Stomach (tissue), 9 donors: Measurements from ENCODE around the gene ATN1. TPM values are rescaled to one million over a fixed set of nuclear protein-coding genes. Genes with fewer than 3 reads are reported as not detected.
"Not testable (repeated sequence)": the region's sequence is repeated elsewhere in the genome, so short reads cannot be mapped to it uniquely, and the experiment has no call there.

Experiments used
- DNase-seq, 2 donors: peaks; one replicate each; pipeline versions ENCODE4 v3.0.0 to v3.0.0-alpha.2; 2013 to 2019
- H3K27ac ChIP-seq, 5 donors: fragments of 200-600 bp in 4 of 5; sonication (generic) in 4 of 5; one replicate each; pipeline ENCODE4 v1.5.1; 2013 to 2019; ENCODE audit warnings: mild to moderate bottlenecking in 1 of 5, moderate library complexity in 1 of 5
- H3K27me3 ChIP-seq, 3 donors: fragments of 200-600 bp; sonication (generic); one replicate each; pipeline ENCODE4 v1.5.1; 2017 to 2019; ENCODE audit warnings: mixed run types in 1 of 3
- H3K36me3 ChIP-seq, 4 donors: fragments of 200-600 bp; sonication (generic); 1 replicate in 3 of 4; 2 replicates in 1 of 4; pipeline ENCODE4 v1.5.1; 2016 to 2019
- H3K4me1 ChIP-seq, 4 donors: fragments of 200-600 bp; sonication (generic); one replicate each; pipeline ENCODE4 v1.5.1; 2016 to 2019
- H3K4me3 ChIP-seq, 4 donors: fragments of 200-600 bp; sonication (generic) in 3 of 4; one replicate each; pipeline ENCODE4 v1.5.1; 2016 to 2019; ENCODE audit warnings: mild to moderate bottlenecking in 1 of 4
- H3K9me3 ChIP-seq, 4 donors: fragments of 200-600 bp; sonication (generic); one replicate each; pipeline ENCODE4 v1.5.1; 2016 to 2019
- EP300 ChIP-seq: sonication (generic); formaldehyde crosslinking; IDR thresholded peaks from one replicate; pipeline ENCODE4 v1.6.1; 2017; ENCODE audit warnings: antibody characterized with exemption
- POLR2A ChIP-seq, 4 donors: fragments of 450-650 bp; IDR thresholded peaks; one replicate each; pipeline ENCODE4 v1.6.1; 2016; ENCODE audit warnings: antibody characterized with exemption in 4 of 4, control low read depth in 2 of 4, mild to moderate bottlenecking in 1 of 4, moderate library complexity in 1 of 4
- POLR2AphosphoS5 ChIP-seq, 3 donors: sonication (generic); formaldehyde crosslinking; IDR thresholded peaks; one replicate each; pipeline ENCODE4 v1.6.1; 2016; ENCODE audit warnings: antibody characterized with exemption in 3 of 3
- WGBS, 5 donors: extraction: QIAGEN DNeasy Blood & Tissue Kit in 3 of 5; methylation state at CpG; one replicate each; pipeline versions ENCODE4 v1.1.5 to v1.1.7; 2013 to 2018; 5-methylcytosine and 5-hydroxymethylcytosine counted together
- intact Hi-C: fragments of 100-400 bp; cut with DNase I; formaldehyde crosslinking; loops from one replicate; pipeline ENCODE4 v1.15.1; 2023; ENCODE audit warnings: low total_unique reads
- polyA plus RNA-seq, 3 donors: library from polyadenylated mRNA; stranded (reverse); fragments of 200-250 nt; gene quantifications; one replicate each; pipeline ENCODE4 v1.2.3, GENCODE V29; 2013
- total RNA-seq, 5 donors: library from RNA; depleted of rRNA; stranded (reverse); fragments of >200 nt; gene quantifications; one replicate each; pipeline versions ENCODE4 v1.1.0 to v1.2.3, GENCODE V29; 2014 to 2016
- TF ChIP-seq, protein P1 (sequence below), 7 experiments: fragments of 450-650 bp in 4 of 7; fragments of 200-600 bp in 3 of 7; sonication (generic) in 3 of 7; IDR thresholded peaks; one replicate each; pipeline ENCODE4 v1.5.1; 2016 to 2019; ENCODE audit warnings: antibody characterized with exemption in 7 of 7, control low read depth in 2 of 7, mild to moderate bottlenecking in 1 of 7
- donor health status: healthy with polysubstance abuse.
- donor health status: Bipolar disorder and iron deficiency.
- donor health status: healthy.

Gene ATN1
- total and polyA plus RNA-seq, 8 donors, result 23.3 to 694 (median 73.5) TPM

DNA sequence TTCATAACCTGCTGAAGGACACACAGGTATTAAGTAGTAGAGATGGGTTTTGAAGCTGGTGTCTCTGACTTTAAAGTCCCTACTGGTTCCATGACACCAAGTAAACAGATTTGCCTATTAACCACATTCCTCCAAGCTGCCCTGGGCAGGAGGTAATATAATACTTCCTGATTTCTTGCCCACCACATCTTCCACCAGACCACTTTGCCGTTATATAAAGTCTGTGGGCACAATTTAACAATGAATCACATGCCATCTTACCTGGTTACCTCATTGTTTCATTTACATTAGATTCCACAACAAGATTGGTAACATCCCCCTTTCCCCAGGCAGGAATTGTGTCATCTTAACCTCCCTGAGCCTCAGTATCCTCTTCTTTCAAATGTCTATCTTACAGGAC lies 24.0 kb upstream of the ATN1 start:
- TF ChIP-seq POLR2A (IDR thresholded peaks at IDR 0.05), result no peak
- no peak for TF ChIP-seq POLR2AphosphoS5 (IDR thresholded peaks at IDR 0.05)
- TF ChIP-seq EP300, result no peak
- TF ChIP-seq, protein P1, sequence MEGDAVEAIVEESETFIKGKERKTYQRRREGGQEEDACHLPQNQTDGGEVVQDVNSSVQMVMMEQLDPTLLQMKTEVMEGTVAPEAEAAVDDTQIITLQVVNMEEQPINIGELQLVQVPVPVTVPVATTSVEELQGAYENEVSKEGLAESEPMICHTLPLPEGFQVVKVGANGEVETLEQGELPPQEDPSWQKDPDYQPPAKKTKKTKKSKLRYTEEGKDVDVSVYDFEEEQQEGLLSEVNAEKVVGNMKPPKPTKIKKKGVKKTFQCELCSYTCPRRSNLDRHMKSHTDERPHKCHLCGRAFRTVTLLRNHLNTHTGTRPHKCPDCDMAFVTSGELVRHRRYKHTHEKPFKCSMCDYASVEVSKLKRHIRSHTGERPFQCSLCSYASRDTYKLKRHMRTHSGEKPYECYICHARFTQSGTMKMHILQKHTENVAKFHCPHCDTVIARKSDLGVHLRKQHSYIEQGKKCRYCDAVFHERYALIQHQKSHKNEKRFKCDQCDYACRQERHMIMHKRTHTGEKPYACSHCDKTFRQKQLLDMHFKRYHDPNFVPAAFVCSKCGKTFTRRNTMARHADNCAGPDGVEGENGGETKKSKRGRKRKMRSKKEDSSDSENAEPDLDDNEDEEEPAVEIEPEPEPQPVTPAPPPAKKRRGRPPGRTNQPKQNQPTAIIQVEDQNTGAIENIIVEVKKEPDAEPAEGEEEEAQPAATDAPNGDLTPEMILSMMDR (IDR thresholded peaks at IDR 0.05), result no peak
- peaks cover 11 to 31% (median 26%) of the 10 kb centered on the region in 4 donors for H3K4me1 ChIP-seq
- H3K4me3 ChIP-seq, result no peak overlapping the region
- intact Hi-C loops, result no loop called here
- H3K9me3 ChIP-seq, result no peaks in the 10 kb centered on the region
- no peak for DNase-seq
- H3K27ac ChIP-seq, result no peak overlapping the region
- H3K36me3 ChIP-seq, result peaks cover 0 to 13% (median 12%) of the 10 kb centered on the region in 4 donors
- WGBS, 5 donors, result 69 to 84% (median 80%) methylated on average over 1 of the region's 1 CpG
- no peaks in the 10 kb centered on the region for H3K27me3 ChIP-seq

DNA sequence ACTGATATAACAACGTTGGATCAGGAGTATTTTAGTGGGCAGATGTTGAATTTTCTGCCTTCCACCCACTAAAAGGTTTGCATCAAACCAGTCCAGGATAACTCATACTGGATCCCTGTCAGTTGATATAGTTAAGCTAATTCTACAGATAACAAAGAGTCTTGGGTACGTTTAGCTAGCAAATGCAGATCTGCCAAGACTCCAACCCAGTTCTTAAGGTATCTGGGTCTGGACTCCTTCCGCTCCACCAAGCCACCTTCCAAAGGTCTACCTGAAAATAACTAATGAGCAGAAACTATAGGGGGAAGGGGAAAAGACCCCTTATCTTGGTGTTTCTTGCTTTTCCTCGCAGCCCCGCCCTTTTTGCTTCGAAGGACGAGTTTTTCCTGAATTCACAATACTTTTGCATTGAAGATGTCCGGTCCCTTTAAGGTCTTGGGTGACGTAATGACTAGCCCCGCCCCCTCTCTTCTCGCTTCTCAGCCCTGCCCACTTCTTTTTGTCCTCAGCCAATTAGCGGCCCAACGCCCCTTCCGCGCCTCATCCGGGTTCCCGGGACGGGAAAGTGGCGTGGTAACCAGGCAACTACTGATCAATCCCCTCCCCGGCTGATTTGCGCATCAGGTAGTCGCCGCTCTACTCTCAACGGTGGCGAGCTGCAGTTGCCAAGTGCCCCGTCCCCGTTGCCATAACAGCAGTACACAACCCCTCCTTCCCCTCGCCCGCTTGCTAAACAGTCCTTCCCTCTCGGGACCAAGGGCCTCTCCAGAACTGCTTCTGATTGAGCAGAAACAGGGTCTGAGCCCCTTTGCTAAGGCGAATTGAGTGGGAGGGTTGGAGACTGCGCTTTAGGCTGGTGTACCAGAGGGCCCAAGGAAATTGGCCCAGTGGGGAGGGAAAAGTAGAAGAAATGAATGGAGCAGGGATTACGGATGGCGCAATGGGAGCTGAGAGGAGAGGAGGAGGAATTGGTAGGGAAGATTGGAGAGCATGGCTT lies 23.2 kb upstream of the ATN1 start, which contains the start of gene LRRC23:
Gene LRRC23, plus strand, starts transcription at position 543 of the 997 bp plus-strand sequence. CDS start 812 bp downstream, outside the sequence.
- TF ChIP-seq POLR2AphosphoS5 (IDR thresholded peaks at IDR 0.05), result peak; percentile 68 to 88 (median 73)
- TF ChIP-seq POLR2A (IDR thresholded peaks at IDR 0.05), result no peak
- intact Hi-C loops, result no loop called here
- 3 to 4% (median 4%) methylated on average over 34 of the region's 34 CpGs for WGBS, 5 donors
- Histone ChIP-seq H3K27ac (peak within 1 kb of the TSS; percentile 53 to 88 (median 86)), H3K36me3 (peaks cover 0 to 13% (median 12%) of the 10 kb centered on the region in 4 donors), H3K4me1 (peaks cover 11 to 24% (median 23%) of the 10 kb centered on the region in 4 donors), H3K4me3 (peak within 1 kb of the TSS; percentile 61 to 82 (median 66)), H3K9me3 (no peaks in the 10 kb centered on the region), H3K27me3 (no peaks in the 10 kb centered on the region)
- DNase-seq, result peak; percentile 99

DNA sequence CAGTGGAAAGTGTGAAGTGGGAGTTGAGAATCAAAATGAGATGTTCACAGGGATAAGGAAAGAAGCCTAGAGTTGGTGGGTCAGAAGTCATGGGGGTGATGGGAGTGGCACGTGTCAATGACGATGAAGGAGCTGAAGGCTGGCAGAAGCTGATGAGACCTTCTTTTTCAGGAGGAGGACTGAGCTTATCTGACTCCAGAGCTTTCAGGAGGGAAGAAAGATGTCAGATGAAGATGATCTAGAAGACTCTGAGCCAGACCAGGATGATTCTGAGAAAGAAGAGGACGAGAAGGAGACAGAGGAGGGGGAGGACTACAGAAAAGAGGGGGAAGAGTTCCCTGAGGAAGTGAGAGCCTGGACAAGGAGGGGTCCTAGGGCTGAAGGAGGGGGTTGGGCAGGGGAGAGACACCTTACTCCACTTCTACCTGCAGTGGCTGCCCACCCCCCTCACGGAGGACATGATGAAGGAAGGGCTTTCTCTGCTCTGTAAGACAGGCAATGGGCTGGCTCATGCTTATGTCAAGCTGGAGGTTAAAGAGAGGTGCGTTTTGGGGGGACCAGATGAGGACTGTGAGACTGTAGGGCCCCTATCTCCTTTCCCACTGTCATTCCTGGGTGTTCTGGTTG lies 22.2 kb upstream of the ATN1 start:
- Histone ChIP-seq H3K27me3 (no peaks in the 10 kb centered on the region), H3K4me1 (peaks cover 11 to 17% (median 15%) of the 10 kb centered on the region in 4 donors), H3K9me3 (no peaks in the 10 kb centered on the region), H3K4me3 (peak overlapping the region; percentile 61 to 82 (median 66)), H3K36me3 (peaks cover 0 to 13% (median 12%) of the 10 kb centered on the region in 4 donors), H3K27ac (peak overlapping the region; percentile 53 to 88 (median 86))
- intact Hi-C loops, result no loop called here
- no peak for DNase-seq
- no peak for TF ChIP-seq POLR2A (IDR thresholded peaks at IDR 0.05)
- TF ChIP-seq, protein P1 (IDR thresholded peaks at IDR 0.05), result no peak
- WGBS, 5 donors, result 57 to 69% (median 65%) methylated on average over 5 of the region's 5 CpGs

DNA sequence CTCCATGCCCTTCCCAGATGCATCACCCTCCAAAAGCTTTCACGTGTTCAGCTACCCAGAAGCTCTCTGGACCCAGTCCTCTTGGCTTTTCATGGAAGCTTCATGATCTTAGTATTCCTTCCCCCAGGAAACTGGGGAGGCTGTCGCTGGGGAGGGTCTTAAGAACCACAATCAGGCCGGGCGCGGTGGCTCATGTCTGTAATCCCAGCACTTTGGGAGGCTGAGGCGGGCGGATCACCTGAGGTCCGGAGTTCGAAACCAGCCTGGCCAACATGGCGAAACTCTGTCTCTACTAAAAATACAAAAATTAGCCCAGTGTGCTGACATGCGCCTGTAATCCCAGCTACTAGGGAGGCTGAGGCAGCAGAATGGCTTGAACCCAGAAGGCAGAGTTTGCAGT lies 19.6 kb upstream of the ATN1 start:
- WGBS, 5 donors, result 91 to 98% (median 96%) methylated on average over 6 to 11 of the region's 11 CpGs
- not testable (repeated sequence) for DNase-seq

DNA sequence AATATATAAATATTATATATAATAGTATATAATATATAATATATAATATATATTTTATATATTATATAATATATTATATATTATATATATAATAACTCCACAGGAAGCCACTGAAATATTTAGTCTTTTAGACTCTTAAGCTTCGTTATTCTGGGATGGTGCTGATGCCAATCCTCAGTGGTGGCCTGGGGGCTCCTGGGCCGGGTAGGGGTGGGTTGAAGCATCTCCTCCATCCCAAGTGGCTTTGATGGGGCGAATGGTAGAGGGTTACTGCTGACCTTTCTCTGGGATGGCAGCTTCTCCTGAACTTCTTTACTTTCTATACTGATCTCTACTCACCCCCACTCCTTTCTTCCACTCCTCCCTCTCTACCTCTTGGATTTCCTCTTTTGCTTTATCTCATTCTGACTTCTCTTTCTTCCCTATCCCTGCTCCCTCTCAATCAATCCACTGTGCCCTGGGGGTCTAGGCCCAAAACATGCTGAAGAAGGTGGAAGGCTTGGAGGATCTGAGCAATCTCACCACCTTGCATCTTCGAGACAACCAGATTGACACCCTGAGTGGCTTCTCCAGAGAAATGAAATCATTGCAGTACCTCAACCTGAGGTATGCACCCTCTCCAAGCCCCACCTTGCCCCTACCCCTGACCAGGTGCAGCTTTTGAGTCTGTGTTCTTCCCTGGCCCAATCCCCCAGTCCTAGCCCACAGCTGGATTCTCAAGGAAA lies 18.2 kb upstream of the ATN1 start:
- WGBS, 5 donors, result 87 to 95% (median 90%) methylated on average over 4 of the region's 4 CpGs
- peaks cover 0 to 13% (median 12%) of the 10 kb centered on the region in 4 donors for H3K36me3 ChIP-seq
- DNase-seq, result no peak
- no peak for TF ChIP-seq POLR2A (IDR thresholded peaks at IDR 0.05)
- TF ChIP-seq, protein P1 (IDR thresholded peaks at IDR 0.05), result no peak
- peaks cover 12 to 22% (median 19%) of the 10 kb centered on the region in 4 donors for H3K4me1 ChIP-seq
- no peaks in the 10 kb centered on the region for H3K9me3 ChIP-seq
- H3K27me3 ChIP-seq, result peaks cover 0 to 20% (median 11%) of the 10 kb centered on the region in 3 donors
- H3K27ac ChIP-seq, result no peak overlapping the region
- H3K4me3 ChIP-seq, result no peak overlapping the region
- intact Hi-C loops, result no loop called here

More for the DNA sequence above, 19.6 kb upstream of the ATN1 start:
- Histone ChIP-seq H3K4me1 (peaks cover 11 to 17% (median 15%) of the 10 kb centered on the region in 4 donors), H3K36me3 (peaks cover 0 to 13% (median 12%) of the 10 kb centered on the region in 4 donors)
- H3K27ac ChIP-seq, H3K9me3 ChIP-seq, H3K4me3 ChIP-seq, H3K27me3 ChIP-seq, intact Hi-C loops: not testable (repeated sequence)
